Activated B cell treated with CpG ODN at 0.5 μM for 24 hours (primary cell): Measurements from ENCODE around the gene LCN10. TPM values are rescaled to one million over a fixed set of nuclear protein-coding genes. Genes with fewer than 3 reads are reported as not detected.
A peak's percentile ranks its signal among the peaks of the same experiment; 100 is the strongest.
"Not testable (repeated sequence)": the region's sequence is repeated elsewhere in the genome, so short reads cannot be mapped to it uniquely, and the experiment has no call there.

Source experiments
- ATAC-seq: fragments of 200-7000 bp; cut with Tn5 transposase; one replicate; pipeline ENCODE4 v1.10.0; 2021; ENCODE audit warnings: low read depth, mild to moderate bottlenecking, moderate library complexity
- CTCF ChIA-PET: fragments of 350-600 bp; sonication (Branson Sonifier 250); formaldehyde crosslinking; loops from one replicate; lab custom pipeline; 2021; ENCODE audit warnings: antibody characterized with exemption; lab: Charles Lee
- POLR2A ChIA-PET: fragments of 350-600 bp; sonication (Branson Sonifier 250); formaldehyde crosslinking; loops from one replicate; lab custom pipeline; 2021; ENCODE audit warnings: antibody characterized with exemption; lab: Charles Lee
- DNase-seq: peaks from one replicate; pipeline ENCODE4 v3.0.0; 2022
- H3K27ac Mint-ChIP-seq: one replicate; pipeline ENCODE4 v1.8.0; 2020; ENCODE audit warnings: mixed read lengths
- H3K27me3 Mint-ChIP-seq: one replicate; pipeline ENCODE4 v1.8.0; 2021; ENCODE audit warnings: mixed read lengths
- H3K36me3 Mint-ChIP-seq: one replicate; pipeline ENCODE4 v1.8.0; 2021; ENCODE audit warnings: low read depth, mixed read lengths
- H3K4me1 Mint-ChIP-seq: one replicate; pipeline ENCODE4 v1.8.0; 2021; ENCODE audit warnings: mixed read lengths
- H3K4me3 Mint-ChIP-seq: one replicate; pipeline ENCODE4 v1.8.0; 2020; ENCODE audit warnings: mild to moderate bottlenecking, mixed read lengths
- H3K9me3 Mint-ChIP-seq: one replicate; pipeline ENCODE4 v1.8.0; 2020; ENCODE audit warnings: mixed read lengths
- CTCF ChIP-seq: fragments of 200-600 bp; IDR thresholded peaks from one replicate; pipeline ENCODE4 v1.8.0; 2022; ENCODE audit warnings: antibody characterized with exemption, mild to moderate bottlenecking
- intact Hi-C: fragments of 100-400 bp; cut with micrococcal nuclease; formaldehyde crosslinking; loops from one replicate; pipeline ENCODE4 v1.15.1; 2024
- total RNA-seq: library from RNA; stranded (reverse); gene quantifications from 2 replicates; pipeline ENCODE4 v1.2.3, GENCODE V29; 2022

LCN10 gene
- total RNA-seq, 1 donor from 2014 or later = 15.9 TPM

DNA sequence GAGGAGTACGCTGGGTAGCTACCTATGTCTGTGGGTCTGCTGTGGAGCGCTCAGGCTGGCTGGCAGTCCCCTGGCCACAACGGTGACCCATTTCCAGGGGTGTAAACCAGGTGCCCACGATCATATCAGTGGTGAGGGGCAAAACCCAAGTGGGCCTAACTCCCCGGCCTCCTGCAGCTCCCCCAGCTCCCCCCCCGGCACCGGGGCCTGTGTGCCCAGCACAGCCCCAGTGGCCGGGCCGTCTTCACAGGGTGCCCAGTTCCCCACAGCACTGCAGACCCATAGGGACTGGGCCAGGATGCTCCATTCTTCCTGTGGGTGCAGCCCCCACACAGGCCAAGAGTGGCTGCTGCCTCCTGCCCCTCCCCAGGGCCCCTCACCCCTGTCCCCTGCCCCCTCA is 16.3 kb upstream of the LCN10 start:
- H3K27me3 Mint-ChIP-seq = no peaks in the 10 kb centered on the region
- peaks cover 2% of the 10 kb centered on the region for H3K9me3 Mint-ChIP-seq
- ATAC-seq (no peak), DNase-seq (no peak)
- no peak for TF ChIP-seq CTCF
- peaks cover 67% of the 10 kb centered on the region for H3K4me1 Mint-ChIP-seq
- ChIA-PET CTCF (interaction anchor here (1.5 to 3.0 kb wide), 2 partner anchors 10 to 31 kb away, joined by 5 to 22 read pairs; no protein-coding TSS in a partner anchor), POLR2A (interaction anchor here (2.1 to 9.1 kb wide), 3 partner anchors 10 to 31 kb away, joined by 36 to 132 read pairs (median 37); partner anchors contain the start of genes LCN10 and LCN6)
- H3K4me3 Mint-ChIP-seq = no peak overlapping the region
- H3K36me3 Mint-ChIP-seq = peaks cover 4% of the 10 kb centered on the region
- intact Hi-C loops = no loop called here
- peak overlapping the region; percentile 83 for H3K27ac Mint-ChIP-seq

DNA sequence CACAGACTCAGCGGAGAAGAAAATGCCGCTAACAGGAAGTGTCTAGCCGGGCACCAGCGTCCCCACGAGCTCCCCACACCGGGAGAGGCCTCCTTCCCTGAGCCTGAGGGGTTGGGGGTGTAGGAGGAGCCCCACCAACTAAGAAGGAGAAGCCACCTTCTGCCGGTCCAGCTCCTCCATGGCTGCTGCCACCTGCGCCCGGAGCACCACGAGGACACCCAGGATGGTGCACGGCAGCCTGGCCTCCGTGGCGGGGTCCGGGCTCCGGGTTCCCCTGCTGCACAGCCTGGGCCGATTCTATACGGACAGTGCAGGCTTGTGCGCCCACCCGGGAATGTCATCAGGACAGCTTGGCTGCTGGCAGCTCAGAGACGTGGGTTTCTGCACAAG is 15.0 kb upstream of the LCN10 start:
- H3K9me3 Mint-ChIP-seq = peaks cover 2% of the 10 kb centered on the region
- DNase-seq (no peak), ATAC-seq (peak; percentile 9)
- no peaks in the 10 kb centered on the region for H3K27me3 Mint-ChIP-seq
- H3K36me3 Mint-ChIP-seq = peaks cover 4% of the 10 kb centered on the region
- POLR2A ChIA-PET = interaction anchor here (0.6 to 9.1 kb wide), 10 partner anchors 8 to 57 kb away, joined by 3 to 132 read pairs (median 8); partner anchors contain the start of genes LCN10 and LCN6
- peak overlapping the region; percentile 68 for H3K4me3 Mint-ChIP-seq
- intact Hi-C loops = loop anchor here (1.0 to 2.0 kb wide), 2 partner anchors 8 to 29 kb away; no protein-coding TSS in a partner anchor
- CTCF ChIA-PET = interaction anchor here (0.6 to 3.0 kb wide), 11 partner anchors 8 to 289 kb away, joined by 3 to 22 read pairs (median 3); partner anchors contain the start of gene FUT7
- peaks cover 62% of the 10 kb centered on the region for H3K4me1 Mint-ChIP-seq
- no peak for TF ChIP-seq CTCF
- peak overlapping the region; percentile 83 for H3K27ac Mint-ChIP-seq

GRCh38 chr9:136757328-136757727 is 14.6 kb upstream of the LCN10 start:
- peak overlapping the region; percentile 68 for H3K4me3 Mint-ChIP-seq
- H3K9me3 Mint-ChIP-seq = peaks cover 6% of the 10 kb centered on the region
- H3K4me1 Mint-ChIP-seq = peaks cover 63% of the 10 kb centered on the region
- ATAC-seq (peak; percentile 54), DNase-seq (no peak)
- CTCF ChIA-PET = interaction anchor here (0.8 to 3.0 kb wide), 8 partner anchors 9 to 289 kb away, joined by 3 to 22 read pairs (median 4); no protein-coding TSS in a partner anchor
- peak overlapping the region; percentile 83 for H3K27ac Mint-ChIP-seq
- intact Hi-C loops = loop anchor here (1.0 to 2.0 kb wide), 2 partner anchors 8 to 29 kb away; no protein-coding TSS in a partner anchor
- POLR2A ChIA-PET = interaction anchor here (0.9 to 9.1 kb wide), 9 partner anchors 8 to 57 kb away, joined by 3 to 132 read pairs (median 11); partner anchors contain the start of genes LCN10 and LCN6
- no peaks in the 10 kb centered on the region for H3K27me3 Mint-ChIP-seq
- peaks cover 8% of the 10 kb centered on the region for H3K36me3 Mint-ChIP-seq
- TF ChIP-seq CTCF = no peak

DNA sequence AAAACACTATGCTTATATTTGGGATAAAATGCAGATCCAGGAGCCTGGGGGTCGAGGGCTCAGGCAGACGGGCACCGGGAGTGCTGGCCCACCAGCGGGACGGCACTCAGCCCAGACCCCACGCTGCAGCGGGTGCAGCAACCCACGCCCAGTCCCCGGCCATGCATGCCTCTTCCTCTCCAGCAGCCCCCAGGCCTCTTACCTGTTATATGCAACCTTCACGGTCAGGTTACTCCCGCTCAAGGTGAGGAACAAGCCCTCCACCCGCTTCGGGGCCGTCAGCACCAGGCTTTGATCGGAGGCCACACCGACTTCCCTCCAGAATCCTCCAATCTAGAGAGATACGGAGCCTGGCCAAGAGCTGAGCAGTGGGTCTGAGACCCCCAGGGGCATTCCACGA is 14.1 kb upstream of the LCN10 start:
- Mint-ChIP-seq H3K36me3 (peaks cover 10% of the 10 kb centered on the region), H3K4me1 (peaks cover 63% of the 10 kb centered on the region), H3K27me3 (no peaks in the 10 kb centered on the region), H3K27ac (peak overlapping the region; percentile 83), H3K9me3 (peaks cover 9% of the 10 kb centered on the region), H3K4me3 (peak overlapping the region; percentile 68)
- intact Hi-C loops = loop anchor here (1.0 to 2.0 kb wide), 2 partner anchors 8 to 28 kb away; no protein-coding TSS in a partner anchor
- DNase-seq (no peak), ATAC-seq (no peak)
- TF ChIP-seq CTCF = no peak
- ChIA-PET CTCF (interaction anchor here (0.8 to 3.0 kb wide), 4 partner anchors 10 to 290 kb away, joined by 3 to 22 read pairs (median 7); no protein-coding TSS in a partner anchor), POLR2A (interaction anchor here (1.1 to 9.1 kb wide), 6 partner anchors 8 to 56 kb away, joined by 4 to 132 read pairs (median 25); partner anchors contain the start of genes LCN10 and LCN6)

- DNase-seq (no peak), ATAC-seq (no peak)
- Mint-ChIP-seq H3K27ac (no peak overlapping the region), H3K36me3 (peaks cover 10% of the 10 kb centered on the region), H3K9me3 (peaks cover 12% of the 10 kb centered on the region), H3K27me3 (no peaks in the 10 kb centered on the region), H3K4me1 (peaks cover 62% of the 10 kb centered on the region), H3K4me3 (no peak overlapping the region)
- POLR2A ChIA-PET = interaction anchor here (2.4 to 9.1 kb wide), 2 partner anchors 10 to 28 kb away, joined by 14 to 132 read pairs; no protein-coding TSS in a partner anchor
- intact Hi-C loops = loop anchor here (2.0 kb wide), 1 partner anchor 27 kb away; no protein-coding TSS in a partner anchor
- no peak for TF ChIP-seq CTCF
- CTCF ChIA-PET = no interaction called here
Measured at GRCh38 chr9:136756134-136756438, 13.3 kb upstream of the LCN10 start.

- H3K4me3 Mint-ChIP-seq, ATAC-seq, DNase-seq, CTCF ChIA-PET, H3K27ac Mint-ChIP-seq, H3K27me3 Mint-ChIP-seq: not testable (repeated sequence)
- intact Hi-C loops = loop anchor here (2.0 kb wide), 1 partner anchor 27 kb away; no protein-coding TSS in a partner anchor
- peaks cover 10% of the 10 kb centered on the region for H3K36me3 Mint-ChIP-seq
- H3K9me3 Mint-ChIP-seq = peaks cover 12% of the 10 kb centered on the region
- POLR2A ChIA-PET = interaction anchor here (0.9 to 9.1 kb wide), 3 partner anchors 11 to 27 kb away, joined by 5 to 132 read pairs (median 8); no protein-coding TSS in a partner anchor
- peaks cover 61% of the 10 kb centered on the region for H3K4me1 Mint-ChIP-seq
Measured at GRCh38 chr9:136755302-136756133, 12.8 kb upstream of the LCN10 start.
